Stimulated activated CD8-positive, alpha-beta memory T cell treated with anti-CD3 and anti-CD28 coated beads, Interleukin-4, amount 100 ng/mL, for 1 hour (primary cell): Measurements from ENCODE around the gene COL5A1.
"Not testable (repeated sequence)": the region's sequence is repeated elsewhere in the genome, so short reads cannot be mapped to it uniquely, and the experiment has no call there.

ENCODE experiments used
- DNase-seq, 2 donors: peaks; one replicate each; pipeline ENCODE4 v3.0.0-alpha.2; 2020; ENCODE audit warnings: low read depth in 2 of 2, low spot score in 1 of 2

Gene COL5A1

DNA sequence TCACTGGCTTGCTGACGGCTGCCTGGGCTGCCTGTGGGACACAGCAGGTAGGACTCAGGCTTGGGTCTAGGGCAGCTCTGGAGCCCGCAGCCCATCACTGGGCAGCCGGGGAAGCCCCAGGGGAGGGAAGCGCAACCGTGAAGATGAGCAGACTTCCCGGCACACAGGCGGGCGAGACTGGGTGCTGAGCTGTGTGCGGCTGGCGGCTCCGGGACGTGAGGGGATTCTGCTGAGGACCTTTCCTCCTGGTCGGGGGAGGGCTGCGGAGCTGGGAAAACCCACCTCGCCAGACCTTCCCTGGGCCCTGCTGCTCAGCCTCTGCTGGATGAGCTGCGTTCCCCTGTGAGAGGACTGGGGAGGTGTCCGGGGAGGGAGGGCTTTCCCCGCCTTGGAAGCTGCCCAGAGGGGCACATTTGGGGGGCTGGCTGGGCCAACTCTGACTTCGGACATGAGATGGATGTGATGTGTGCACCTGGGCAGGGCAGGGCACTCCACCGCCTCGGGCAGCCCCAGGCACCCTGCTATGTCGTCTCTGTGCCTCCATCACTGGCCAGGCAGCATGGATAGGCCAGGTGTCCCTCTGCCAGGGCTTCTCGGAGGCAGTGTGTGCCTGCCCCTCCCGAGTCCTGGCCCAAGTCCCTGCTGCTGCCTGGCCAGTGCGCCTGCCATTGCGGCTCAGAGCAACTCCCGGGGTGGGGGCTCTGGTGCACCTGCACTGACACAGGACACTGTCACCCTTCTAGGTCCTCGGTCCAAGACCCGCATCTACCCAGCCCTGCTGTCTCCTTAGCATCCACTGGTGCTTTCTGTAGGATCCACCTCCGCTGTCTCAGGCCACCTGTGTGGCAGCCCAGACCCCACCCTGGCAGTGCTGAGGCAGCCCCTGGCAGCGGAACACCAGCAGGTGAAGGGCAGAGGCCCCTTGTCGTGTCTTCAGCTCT is 66.4 kb downstream of the COL5A1 start:
- DNase-seq: no peak

DNA sequence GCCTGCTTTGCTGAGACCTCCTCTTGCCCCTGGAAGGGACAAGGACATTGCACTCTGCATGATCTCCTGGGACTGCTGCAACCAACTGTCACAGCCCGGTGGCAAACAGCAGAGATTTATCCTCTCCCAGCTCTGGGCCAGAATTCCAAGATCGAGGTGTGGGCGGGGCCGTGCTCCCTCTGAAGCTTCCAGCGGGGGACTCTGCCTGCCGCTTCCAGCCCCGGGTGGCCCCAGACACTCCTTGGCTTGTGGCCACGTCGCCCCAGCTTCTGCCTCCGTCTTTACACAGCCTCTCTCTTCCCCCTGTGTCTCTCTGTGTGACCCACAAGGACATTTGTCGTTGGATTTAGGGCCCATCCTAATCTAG is 67.1 kb downstream of the COL5A1 start:
- DNase-seq: no peak

DNA sequence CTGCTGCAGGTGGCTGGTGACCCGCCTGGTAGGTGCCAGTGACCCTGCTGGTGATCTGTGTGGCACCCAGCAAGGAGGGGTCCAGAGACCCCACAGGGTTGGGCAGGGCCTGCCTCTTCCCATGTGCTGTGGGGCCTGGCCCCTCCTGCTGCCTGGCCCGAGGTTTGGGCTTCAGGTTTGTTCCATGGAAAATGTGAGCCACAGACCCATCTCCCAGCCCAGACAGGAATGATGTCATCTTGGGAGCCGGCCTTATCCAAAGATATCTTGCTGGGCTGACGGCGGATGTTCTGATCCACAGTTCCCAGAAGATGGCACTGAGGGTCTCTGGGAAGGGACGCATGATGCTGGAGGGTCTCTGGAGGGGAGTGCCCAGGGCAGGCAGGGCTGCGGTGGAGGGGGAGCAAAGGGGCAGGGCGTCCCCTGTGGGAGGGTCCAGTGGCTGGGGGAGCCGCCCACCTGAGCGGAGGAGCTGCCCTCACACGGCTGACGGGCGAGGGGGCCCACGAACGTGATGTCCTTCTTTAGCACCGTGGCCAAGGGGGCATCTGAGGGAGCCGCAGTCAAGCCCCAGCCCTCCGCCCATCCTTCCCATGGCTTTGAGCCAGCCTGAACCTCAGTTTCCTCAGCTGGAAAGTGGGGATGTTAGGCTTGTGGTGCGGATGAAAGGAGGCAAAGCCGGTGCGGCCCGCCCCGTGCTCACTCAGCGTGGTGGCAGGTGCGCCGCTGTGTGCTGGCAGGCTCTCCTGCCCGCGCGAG is 68.1 kb downstream of the COL5A1 start:
- DNase-seq: no peak

DNA sequence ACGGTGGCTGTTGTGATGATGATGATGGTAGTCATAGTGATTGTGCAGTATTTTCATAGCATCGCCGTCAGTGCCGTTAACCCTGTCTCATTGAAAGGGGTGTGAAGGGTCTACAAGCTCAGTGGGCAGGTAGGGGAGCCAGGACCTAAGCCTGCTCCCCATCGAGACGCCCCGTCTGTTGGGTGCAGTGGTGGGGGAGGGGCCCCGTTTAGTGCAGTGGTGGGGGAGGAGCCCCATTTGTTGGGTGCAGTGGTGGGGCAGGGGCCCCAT is 68.6 kb downstream of the COL5A1 start:
- DNase-seq: no peak

DNA sequence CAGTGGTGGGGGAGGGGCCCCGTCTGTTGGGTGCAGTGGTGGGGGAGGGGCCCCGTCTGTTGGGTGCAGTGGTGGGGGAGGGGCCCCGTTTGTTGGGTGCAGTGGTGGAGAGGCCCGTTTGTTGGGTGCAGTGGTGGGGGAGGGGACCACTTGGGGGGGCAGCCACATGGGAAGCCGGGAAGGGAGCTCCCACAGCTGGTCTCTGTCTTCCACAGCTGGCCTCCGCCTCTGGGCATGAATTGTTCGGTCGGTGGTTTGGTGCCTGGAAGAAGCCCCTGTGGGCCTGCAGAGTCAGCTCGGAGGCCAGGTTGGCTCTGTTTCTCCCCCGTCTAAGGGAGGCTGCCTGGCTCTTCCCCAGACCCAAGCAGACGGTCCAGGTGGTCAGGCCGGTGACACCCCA is 69.3 kb downstream of the COL5A1 start:
- no peak for DNase-seq

DNA sequence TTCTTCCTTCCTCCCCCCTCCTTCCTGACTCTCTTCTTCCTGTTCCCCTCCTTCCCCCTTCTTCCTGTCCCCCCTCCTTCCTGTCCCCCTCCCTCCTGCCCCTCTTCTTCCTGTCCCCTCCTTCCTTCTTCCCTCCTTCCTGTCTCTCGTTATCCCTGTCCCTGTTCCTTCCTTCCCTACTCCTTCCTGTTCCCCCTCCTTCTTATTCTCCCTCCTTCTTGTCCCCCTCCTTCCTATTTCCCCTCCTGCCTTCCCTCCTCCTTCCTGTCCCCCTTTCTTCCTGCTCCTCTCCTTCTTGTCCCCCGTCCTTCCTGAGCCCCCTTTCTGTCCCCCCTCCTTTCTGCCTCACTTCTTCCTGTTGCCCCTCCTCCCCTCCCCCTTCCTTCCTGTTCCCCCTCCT is 70.6 kb downstream of the COL5A1 start:
- no peak for DNase-seq

DNA sequence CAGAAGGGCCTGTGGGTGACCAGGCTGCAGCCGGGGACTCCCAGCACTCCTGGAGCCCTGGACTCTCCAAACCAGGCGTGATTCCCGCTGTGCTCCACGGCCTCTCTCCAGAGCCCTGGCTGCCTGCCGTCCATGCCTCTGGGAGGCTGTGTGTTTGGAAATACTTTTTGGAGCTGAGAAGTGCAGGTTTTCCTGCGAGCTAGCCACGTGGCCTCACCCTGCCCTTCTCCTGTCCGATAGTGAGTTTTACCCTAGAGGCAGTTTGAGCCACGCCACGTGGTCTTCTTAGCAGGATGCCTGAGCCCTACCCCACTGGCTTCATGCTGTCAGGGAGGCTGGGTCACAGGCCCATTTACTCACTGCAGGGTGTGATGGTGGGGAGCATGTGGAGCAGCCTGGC is 71.3 kb downstream of the COL5A1 start:
- DNase-seq: no peak

DNA sequence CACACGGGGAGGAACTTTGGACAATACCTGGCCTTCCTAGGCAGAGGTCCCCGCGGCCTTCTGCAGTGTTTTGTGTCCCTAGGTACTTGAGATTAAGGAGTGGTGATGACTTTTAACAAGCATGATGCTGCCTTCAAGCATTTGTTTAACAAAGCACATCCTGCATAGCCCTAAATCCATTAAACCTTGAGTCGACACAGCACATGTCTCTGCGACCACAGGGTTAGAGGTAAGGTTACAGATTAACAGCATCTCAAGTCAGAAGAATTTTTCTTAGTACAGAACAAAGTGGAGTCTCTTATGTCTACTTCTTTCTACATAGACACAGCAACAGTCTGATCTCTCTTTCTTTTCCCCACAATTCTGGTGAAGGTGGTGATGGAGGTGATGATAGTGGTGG is 73.9 kb downstream of the COL5A1 start:
- DNase-seq: not testable (repeated sequence)

DNA sequence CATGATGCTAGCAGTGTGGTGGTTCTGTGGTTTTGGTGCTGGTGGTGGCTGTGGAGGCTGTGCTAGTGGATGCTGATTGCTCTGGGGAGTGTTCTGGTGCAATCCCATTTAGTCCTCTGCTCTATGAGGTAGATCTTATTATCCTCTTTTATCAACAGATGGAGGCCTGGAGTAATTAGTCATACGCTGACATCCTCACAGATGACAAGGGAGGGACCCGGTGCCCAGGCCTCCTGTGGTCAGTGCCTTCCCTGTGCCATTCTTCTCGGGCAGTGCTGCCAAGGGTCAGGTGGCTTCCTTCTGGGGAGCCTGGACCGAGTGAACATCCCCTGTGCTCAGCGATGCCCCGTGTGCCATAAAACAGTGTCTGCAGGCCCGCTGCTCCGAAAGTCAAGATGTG is 74.5 kb downstream of the COL5A1 start:
- DNase-seq: no peak

DNA sequence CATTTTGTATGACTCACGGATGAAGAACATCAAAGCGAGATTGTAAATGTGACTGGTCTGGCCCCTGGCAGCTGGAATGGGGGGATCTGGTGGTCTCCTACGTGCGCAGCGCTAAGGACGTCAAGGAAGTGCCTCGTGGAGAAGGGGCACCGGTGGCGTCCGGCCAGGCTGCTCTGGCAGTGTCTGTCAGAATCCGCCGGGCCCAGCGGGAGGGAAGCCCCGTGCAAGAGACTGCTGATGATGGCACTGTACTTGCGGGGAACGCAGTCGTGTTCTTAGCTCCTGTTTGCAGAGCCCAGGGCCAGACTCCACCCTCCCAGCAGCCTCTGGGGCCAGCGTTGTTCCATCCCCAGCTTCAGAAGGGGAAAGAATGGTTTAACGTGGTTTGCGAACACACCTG is 75.5 kb downstream of the COL5A1 start:
- no peak for DNase-seq

DNA sequence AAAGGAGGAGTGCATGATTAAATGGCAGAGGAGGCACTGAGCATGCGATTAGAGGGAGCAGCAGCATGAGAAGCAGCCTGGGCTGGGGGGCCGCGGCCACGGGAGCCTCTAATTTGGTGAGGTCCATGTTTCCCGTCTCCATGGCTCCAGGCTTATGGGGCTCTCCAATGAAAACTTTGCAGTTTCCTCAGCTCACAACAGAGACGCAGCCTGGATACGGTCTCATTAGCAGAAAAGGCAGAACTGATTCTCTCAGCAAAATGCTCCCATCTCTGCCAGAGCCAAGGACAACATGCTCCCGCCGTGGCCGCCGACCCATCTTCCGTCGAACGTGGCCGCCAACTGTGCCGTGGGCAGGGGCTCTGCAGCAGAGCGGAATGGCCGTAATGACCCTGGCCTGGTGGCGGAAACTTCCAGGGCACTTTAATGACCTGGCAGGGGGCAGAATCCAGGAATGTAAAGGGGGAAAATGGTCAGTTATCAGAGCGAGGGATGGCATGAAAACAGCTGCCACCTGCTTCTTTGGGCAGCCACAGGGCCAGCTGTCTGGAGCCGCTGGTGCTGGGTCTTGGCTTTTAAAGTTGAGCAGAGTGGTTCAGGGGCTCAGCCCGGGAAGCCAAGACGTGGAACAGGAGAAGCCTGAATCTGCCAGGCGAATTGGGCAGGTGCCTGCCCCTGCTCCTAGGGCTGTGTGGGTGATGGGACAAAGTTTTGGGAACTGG is 76.5 kb downstream of the COL5A1 start:
- DNase-seq: no peak

DNA sequence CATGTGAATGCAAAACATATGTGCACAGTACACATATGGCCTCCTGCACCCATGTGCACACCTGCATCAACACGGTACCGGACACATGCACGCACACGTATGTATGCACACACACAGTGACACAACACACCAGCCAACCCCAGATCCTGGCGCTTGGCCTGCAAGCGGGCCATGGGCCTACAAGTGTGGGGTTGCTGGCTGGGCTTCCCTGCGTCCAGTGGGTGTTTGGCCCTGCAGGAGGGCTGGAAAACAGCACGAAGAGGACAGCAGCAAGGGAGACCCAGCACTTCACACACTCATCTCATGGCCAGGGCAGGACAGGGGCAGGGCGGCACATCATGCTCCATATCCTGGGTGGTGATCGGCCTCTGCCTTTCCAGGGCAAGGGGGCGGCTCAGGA is 77.7 kb downstream of the COL5A1 start:
- no peak for DNase-seq

DNA sequence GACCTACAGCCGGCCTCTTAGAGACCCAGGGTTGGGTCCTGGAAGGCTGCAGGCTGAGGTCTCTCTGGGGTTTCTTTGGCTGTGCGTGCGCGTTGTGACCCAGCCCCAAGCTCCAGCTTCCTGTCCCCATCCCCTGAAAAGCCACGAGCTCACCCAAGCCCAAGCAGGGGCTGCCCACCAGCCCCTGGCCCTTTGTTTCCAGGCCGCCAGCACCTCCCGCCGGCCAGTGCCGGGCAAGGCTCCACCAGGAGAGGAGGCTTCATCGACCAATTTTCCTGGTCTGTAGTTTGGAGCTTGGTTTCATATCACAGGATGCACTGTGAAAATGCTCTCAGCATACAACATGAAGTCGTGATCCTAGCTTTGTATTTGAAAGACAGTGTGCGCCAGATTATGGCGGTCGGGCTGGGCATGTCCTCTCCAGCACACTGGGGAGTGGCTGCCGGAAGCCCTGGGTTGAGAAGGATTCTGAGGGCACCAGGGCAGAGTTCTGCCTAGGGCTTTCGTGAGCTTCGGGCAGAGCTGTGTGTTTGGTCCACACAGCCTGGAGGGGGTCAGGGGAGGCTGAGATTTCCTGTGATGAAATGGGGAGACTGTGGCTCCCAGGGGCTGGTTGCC is 78.6 kb downstream of the COL5A1 start:
- DNase-seq: no peak

DNA sequence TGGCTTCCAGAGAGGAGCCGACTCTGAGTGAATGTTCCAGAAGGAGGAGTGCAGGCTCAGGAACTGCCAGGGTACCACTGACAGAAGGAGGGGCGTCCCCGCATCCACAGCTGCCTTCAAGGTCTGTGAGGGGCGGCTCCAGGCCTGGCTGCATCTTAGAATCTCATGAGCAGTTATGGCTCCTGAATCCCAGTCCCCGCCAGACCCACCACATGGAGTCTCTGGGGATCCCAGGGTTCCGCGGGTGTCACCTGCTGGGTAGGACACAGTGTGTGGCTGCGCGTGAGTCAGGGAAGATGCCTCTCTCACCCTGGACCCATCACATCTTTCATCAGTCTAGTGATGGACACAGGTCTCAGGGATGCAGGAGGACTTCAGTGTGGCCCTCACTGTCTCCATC is 79.2 kb downstream of the COL5A1 start:
- no peak for DNase-seq

DNA sequence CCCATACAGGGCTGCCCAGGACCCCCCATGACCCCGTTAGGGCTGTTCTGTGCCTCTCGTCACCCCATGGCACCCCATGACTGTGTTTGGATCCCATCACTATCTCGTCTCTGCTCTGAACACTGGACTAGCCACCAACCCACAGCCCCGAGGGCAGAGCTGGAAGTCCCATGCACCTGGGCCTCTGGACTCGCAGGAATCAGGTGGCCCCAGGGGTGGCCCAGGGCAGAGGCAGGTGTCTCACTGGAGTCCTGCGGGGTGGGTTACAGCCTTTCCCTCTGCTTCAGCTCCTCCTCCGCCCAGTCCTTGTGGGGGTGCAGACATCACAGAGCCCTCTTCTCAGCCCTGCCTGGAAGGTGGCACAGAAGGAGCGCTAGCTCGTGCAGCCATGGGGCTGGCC is 79.7 kb downstream of the COL5A1 start:
- no peak for DNase-seq

DNA sequence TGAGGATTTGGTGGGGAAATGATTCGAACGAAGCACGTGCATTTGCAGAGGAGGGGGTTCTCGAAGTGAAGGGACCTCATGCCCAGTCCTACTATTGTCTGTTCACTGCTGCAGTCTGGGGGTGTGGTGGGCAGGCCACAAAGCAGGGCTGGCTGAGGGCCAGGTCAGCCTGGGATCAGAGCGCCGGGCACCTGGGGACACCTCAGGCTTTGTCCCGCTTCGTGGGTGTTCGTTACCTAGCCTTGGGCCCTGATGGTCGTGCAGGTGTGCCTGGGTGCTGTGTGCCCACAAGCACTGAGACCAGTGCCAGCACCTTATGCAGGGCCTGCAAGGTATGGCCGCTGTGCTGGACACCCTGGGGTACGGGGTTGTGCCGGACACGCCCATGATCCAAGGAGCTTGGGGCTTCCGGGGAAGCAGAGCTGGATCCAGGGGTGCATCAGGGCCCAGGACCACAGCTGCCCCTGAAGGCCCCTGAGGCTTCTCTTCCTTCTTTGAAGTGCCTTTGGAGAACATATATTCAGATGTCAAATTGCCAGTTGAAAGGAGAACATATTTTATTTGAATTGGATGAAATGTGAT is 80.6 kb downstream of the COL5A1 start:
- DNase-seq: no peak

DNA sequence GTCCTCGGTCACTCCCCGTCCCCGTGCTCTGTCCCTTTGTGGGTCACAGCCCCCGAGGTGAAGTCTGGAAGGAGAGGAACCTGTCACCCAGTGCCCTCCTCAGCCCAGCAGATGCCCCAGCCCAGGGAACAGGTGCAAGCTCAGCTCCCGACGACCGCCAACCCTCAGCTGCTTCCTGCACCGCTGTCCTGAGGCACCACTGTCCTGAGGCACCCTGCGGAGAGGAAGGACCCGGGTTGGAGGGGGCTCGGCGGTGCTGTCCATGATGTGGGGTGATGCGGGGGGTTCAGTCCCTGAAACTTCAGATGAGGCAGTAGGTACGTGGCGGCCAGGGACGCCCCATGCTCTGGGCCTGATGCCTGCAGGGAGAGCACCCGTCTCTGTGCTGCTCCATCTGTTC is 81.4 kb downstream of the COL5A1 start:
- no peak for DNase-seq

DNA sequence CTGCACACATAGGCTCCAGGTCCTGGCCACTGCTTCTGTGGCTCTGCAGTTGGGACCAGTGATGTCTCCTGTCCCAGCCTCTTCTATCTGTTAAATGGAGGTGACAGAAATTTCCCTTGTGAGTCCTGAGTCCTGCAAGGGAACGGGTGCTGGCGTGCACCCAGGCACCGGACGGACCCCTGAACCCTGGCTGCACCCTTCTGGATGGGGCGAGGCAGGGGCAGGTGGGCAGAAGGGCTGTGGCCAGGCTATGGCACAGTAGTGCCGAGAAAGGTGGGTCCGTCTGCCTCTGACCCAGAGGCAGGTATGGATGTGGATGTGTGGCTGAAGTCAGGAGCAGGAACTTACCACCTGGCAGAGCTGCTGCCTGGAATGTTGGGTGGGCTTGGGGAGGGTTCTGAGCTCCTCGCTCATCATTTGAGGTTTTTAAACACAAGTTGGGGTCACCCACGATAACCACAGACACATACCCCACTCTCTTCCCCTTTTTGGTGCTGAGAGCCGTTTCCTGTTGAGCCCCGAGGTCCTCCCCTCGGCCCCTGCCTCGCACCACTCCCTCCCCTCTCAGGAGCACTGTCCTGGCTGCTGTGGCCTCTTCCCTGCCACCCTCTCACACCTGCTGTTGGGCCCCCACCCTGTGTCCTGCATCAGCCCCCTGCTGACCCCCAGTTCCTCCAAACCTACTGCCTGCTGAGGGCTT is 82.0 kb downstream of the COL5A1 start:
- DNase-seq: no peak

DNA sequence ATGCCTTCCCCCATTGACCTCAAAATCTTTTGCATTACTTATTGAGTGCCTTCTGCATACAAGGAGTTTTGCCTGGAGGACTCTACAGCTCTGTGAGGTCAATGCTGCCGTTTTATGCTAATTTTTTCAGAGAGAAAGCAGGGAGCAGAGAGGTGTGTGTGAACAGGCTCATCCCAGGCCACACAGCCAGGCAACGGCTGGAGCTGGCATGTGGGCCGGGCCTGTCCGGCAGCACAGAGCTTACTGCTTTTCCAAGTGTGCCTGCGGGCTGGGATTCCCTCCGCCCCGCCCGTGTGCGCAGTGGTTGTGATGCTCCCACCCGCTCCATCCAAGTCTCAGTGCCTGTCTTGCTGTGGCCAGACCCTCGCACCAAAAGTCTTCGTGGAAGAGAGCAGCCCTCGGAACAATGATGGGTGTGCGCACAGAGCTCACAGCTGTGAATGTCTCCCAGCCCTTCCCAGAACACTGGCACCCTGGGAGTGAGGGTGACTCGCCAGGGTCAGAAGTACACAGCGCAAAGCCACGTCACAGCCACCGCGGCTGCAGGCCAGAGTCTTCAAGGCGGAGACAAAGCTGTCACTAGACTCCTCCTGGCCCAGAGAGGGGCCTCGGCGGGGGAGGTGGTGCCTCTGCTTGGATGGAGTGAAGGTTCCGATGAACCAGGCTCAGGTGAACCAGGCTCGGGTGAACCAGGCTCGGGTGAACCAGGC is 82.8 kb downstream of the COL5A1 start:
- no peak for DNase-seq
